ENCODE results near the gene RRAS. TPM values are rescaled to one million over a fixed set of nuclear protein-coding genes. Genes with fewer than 3 reads are reported as not detected.

Gene RRAS
- total and polyA plus RNA-seq, 3 donors from 2014 or later: 39.3 to 69.2 (median 41.5) TPM

GRCh38 chr19:49592486-49593232 is 47.3 kb downstream of the RRAS start:
- peak overlapping the region; percentile 24 to 90 for H3K4me3 ChIP-seq
- no peak for DNase-seq
- no peaks in the 10 kb centered on the region for H3K9me3 ChIP-seq
- peaks cover 18% of the 10 kb centered on the region for H3K4me1 ChIP-seq
- WGBS, 2 donors: 3 to 4% methylated on average over 28 of the region's 28 CpGs
- H3K27me3 ChIP-seq: no peaks in the 10 kb centered on the region
- no peaks in the 10 kb centered on the region for H3K36me3 ChIP-seq (ENCODE audit: low read depth, missing control alignments)
- TF ChIP-seq POLR2A (IDR thresholded peaks at IDR 0.05): no peak
- no peak for TF ChIP-seq CTCF (IDR thresholded peaks at IDR 0.05)
- H3K27ac ChIP-seq: peak overlapping the region; percentile 65 to 71
- intact Hi-C loops (cut with DNase I; ENCODE audit: low total_unique reads): no loop called here

GRCh38 chr19:49591731-49592485 is 48.0 kb downstream of the RRAS start:
- H3K4me3 ChIP-seq: peak overlapping the region; percentile 76 to 90
- TF ChIP-seq CTCF (IDR thresholded peaks at IDR 0.05) (no peak), POLR2A (IDR thresholded peaks at IDR 0.05) (no peak)
- H3K4me1 ChIP-seq: peaks cover 18% of the 10 kb centered on the region
- no peaks in the 10 kb centered on the region for H3K27me3 ChIP-seq
- no peaks in the 10 kb centered on the region for H3K9me3 ChIP-seq
- H3K27ac ChIP-seq: peak overlapping the region; percentile 20 to 91
- H3K36me3 ChIP-seq (ENCODE audit: low read depth, missing control alignments): no peaks in the 10 kb centered on the region
- 0 to 1% methylated on average over 28 to 51 of the region's 51 CpGs for whole genome bisulfite sequencing, 2 donors
- no peak for DNase-seq
- intact Hi-C loops (cut with DNase I; ENCODE audit: low total_unique reads): no loop called here

- peak within 1 kb of the TSS; percentile 20 to 91 for H3K27ac ChIP-seq
- DNase-seq: peak; percentile 59
- peak within 1 kb of the TSS; percentile 76 to 90 for H3K4me3 ChIP-seq
- TF ChIP-seq POLR2A (IDR thresholded peaks at IDR 0.05) (no peak), CTCF (IDR thresholded peaks at IDR 0.05) (no peak)
- no peaks in the 10 kb centered on the region for H3K9me3 ChIP-seq
- intact Hi-C loops (cut with DNase I; ENCODE audit: low total_unique reads): no loop called here
- no peaks in the 10 kb centered on the region for H3K27me3 ChIP-seq
- H3K4me1 ChIP-seq: peaks cover 18% of the 10 kb centered on the region
- H3K36me3 ChIP-seq (ENCODE audit: low read depth, missing control alignments): no peaks in the 10 kb centered on the region
- WGBS, 2 donors: 1% methylated on average over 21 to 44 of the region's 66 CpGs
Measured at GRCh38 chr19:49590971-49591730, 48.8 kb downstream of the RRAS start, which contains the start of gene PRR12. TSS of gene PRR12 (plus strand) at chr19:49591182. CDS start at chr19:49591655, 473 bp downstream.

- intact Hi-C loops (cut with DNase I; ENCODE audit: low total_unique reads): no loop called here
- Histone ChIP-seq H3K9me3 (no peaks in the 10 kb centered on the region), H3K4me3 (peak overlapping the region; percentile 76 to 90), H3K27me3 (no peaks in the 10 kb centered on the region), H3K27ac (peak overlapping the region; percentile 20 to 91), H3K36me3 (ENCODE audit: low read depth, missing control alignments) (no peaks in the 10 kb centered on the region), H3K4me1 (peaks cover 18% of the 10 kb centered on the region)
- peak; percentile 98 for DNase-seq
- WGBS, 2 donors: 1% methylated on average over 34 to 58 of the region's 58 CpGs
- TF ChIP-seq POLR2A (IDR thresholded peaks at IDR 0.05) (no peak), CTCF (IDR thresholded peaks at IDR 0.05) (no peak)
Measured at GRCh38 chr19:49590071-49590970, 49.6 kb downstream of the RRAS start.
